AG20443 (cell line): Measurements from ENCODE around the gene MEGF8.

Experiments
- DNase-seq: peaks from one replicate; pipeline ENCODE4 v3.0.0; 2012; ENCODE audit warnings: low spot score, mixed read lengths

MEGF8 gene

GRCh38 chr19:42378225-42379215 lies 53.1 kb downstream of the MEGF8 start:
- DNase-seq = no peak

- no peak for DNase-seq
Measured at GRCh38 chr19:42380155-42380554, 54.7 kb downstream of the MEGF8 start.

- peak; percentile 85 for DNase-seq
Measured at GRCh38 chr19:42386974-42387707, 61.7 kb downstream of the MEGF8 start.

GRCh38 chr19:42388851-42389489 lies 63.5 kb downstream of the MEGF8 start:
- no peak for DNase-seq

GRCh38 chr19:42389899-42390298 lies 64.5 kb downstream of the MEGF8 start, which contains the start of gene CNFN:
TSS of gene CNFN (minus strand) at chr19:42390297. CDS start at chr19:42389037, 1,260 bp downstream.
- no peak for DNase-seq

GRCh38 chr19:42392165-42392564 lies 66.7 kb downstream of the MEGF8 start:
- no peak for DNase-seq

- no peak for DNase-seq
Measured at GRCh38 chr19:42394751-42395150, 69.3 kb downstream of the MEGF8 start.

GRCh38 chr19:42396381-42397262 lies 71.2 kb downstream of the MEGF8 start:
- DNase-seq = peak; percentile 100

GRCh38 chr19:42397263-42398166 lies 72.1 kb downstream of the MEGF8 start:
- DNase-seq = peak; percentile 30

- no peak for DNase-seq
Measured at GRCh38 chr19:42400404-42400803, 75.0 kb downstream of the MEGF8 start.

GRCh38 chr19:42401365-42402303 lies 76.2 kb downstream of the MEGF8 start:
- DNase-seq = peak; percentile 87

- no peak for DNase-seq
Measured at GRCh38 chr19:42402376-42403116, 77.1 kb downstream of the MEGF8 start.

- DNase-seq = no peak
Measured at GRCh38 chr19:42403586-42403985, 78.2 kb downstream of the MEGF8 start.

GRCh38 chr19:42406111-42406510 lies 80.7 kb downstream of the MEGF8 start:
- no peak for DNase-seq

- no peak for DNase-seq
Measured at GRCh38 chr19:42407085-42407815, 81.8 kb downstream of the MEGF8 start.

- no peak for DNase-seq
Measured at GRCh38 chr19:42407816-42408175, 82.4 kb downstream of the MEGF8 start.

- peak; percentile 38 for DNase-seq
Measured at GRCh38 chr19:42409477-42409876, 84.0 kb downstream of the MEGF8 start.

- DNase-seq = no peak
Measured at GRCh38 chr19:42410371-42410770, 84.9 kb downstream of the MEGF8 start.
